GM12874 (cell line): ENCODE measurements around the gene SGCB.

ENCODE experiments used
- CTCF ChIP-seq: IDR thresholded peaks from 2 replicates; pipeline ENCODE4 v1.5.1; 2011; ENCODE audit warnings: low read depth, mild to moderate bottlenecking, control low read depth, low read length, moderate library complexity; ENCODE audit not compliant: insufficient read depth

SGCB gene

GRCh38 chr4:52058275-52058674, 20.2 kb upstream of the SGCB start:
- no peak for TF ChIP-seq CTCF

DNA sequence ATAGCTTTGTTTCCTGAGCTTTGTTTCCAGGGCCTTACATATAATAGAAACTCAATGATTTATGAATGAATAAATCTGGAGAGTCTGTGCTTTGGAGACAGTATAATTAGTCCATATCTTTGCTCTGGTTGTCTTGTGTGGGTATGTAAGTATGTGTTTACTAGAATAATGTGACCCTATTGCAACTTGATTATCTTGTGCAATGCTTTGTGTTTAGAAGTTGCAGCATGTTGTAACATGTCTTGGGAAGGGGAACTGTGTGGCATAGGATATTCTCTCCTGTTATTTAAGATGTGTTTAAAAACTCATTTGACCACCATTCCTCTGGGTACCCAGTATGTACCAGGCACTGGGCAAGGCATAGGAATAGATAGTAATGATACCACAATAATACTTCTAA, 19.1 kb upstream of the SGCB start:
- TF ChIP-seq CTCF: no peak

DNA sequence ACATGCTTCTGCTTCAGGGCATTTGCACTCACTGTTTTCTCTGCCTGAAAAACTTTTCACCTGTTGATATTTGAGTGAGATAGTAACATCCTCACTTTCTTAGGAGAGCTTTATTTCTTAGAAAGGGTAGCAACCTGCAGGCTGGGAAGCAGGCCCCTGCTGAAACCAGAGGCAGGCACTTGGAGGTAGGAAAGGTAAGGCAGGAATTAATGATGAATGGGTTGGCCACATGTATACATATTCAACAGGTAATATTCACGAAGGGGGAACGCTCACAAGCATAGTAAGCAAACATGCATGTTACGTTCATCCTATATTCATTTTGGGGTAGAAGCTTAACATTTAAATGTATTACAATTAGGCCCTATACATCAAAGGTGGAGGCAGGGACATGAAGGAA, 16.2 kb upstream of the SGCB start:
- no peak for TF ChIP-seq CTCF

DNA sequence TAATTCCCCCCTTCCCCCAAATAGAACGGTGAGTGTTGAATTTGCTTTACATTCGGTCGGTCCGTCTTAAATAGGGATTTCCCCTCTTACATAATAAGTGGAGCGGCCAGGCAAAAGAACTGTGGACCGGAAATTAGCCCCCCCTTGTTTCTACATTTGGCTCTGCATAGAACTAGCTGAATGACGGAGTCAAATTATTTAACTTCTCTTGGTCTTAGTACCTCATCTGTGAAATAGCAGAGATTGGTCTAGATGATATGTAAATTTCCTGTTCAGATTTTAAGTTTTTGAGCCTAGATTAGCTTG, 14.3 kb upstream of the SGCB start:
- no peak for TF ChIP-seq CTCF

- no peak for TF ChIP-seq CTCF
Observed at GRCh38 chr4:52051615-52052474, 13.7 kb upstream of the SGCB start.

- TF ChIP-seq CTCF: no peak
Observed at GRCh38 chr4:52051213-52051614, 13.1 kb upstream of the SGCB start, which contains the start of gene SPATA18. Gene SPATA18 (plus strand): TSS chr4:52051304. CDS start chr4:52051705, 401 bp downstream.

DNA sequence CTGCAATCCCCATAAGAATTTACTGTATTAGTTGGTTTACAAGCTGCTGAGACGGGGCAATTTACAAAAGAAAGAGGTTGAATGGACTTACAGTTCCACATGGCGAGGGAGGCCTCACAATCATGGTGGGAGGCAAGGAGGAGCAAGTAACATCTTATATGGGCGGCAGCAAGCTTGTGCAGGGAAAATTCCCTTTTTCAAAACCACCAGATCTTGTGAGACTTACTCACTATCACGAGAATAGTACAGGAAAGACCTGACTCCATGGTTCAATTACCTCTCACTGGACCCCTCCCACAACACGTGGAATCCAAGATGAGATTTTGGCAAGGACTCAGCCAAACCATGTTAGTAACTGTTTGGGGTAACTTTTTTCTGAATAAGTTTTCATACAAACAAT, 11.2 kb upstream of the SGCB start:
- TF ChIP-seq CTCF: no peak
